HepG2 (cell line): Measurements from ENCODE around the gene PMEL. TPM values are rescaled to one million over a fixed set of nuclear protein-coding genes. Genes with fewer than 3 reads are reported as not detected.

Source experiments
- AKAP8 ChIP-seq: sonication (generic); formaldehyde crosslinking; IDR thresholded peaks from 2 replicates; pipeline ENCODE4 v1.5.1; 2020; ENCODE audit warnings: mild to moderate bottlenecking, missing genetic modification reagents
- FOSL2 ChIP-seq: sonication (generic); formaldehyde crosslinking; IDR thresholded peaks from 2 replicates; pipeline ENCODE4 v1.4.0; 2020; ENCODE audit warnings: missing genetic modification reagents
- HIC2 ChIP-seq: sonication (generic); formaldehyde crosslinking; IDR thresholded peaks from 2 replicates; pipeline ENCODE4 v1.9.0; 2022; ENCODE audit warnings: low read depth, missing genetic modification reagents
- KAT7 ChIP-seq: IDR thresholded peaks from 2 replicates; pipeline ENCODE4 v1.6.1; 2018; ENCODE audit warnings: borderline replicate concordance, missing compliant biosample characterization
- KDM4B ChIP-seq: sonication (generic); formaldehyde crosslinking; IDR thresholded peaks from 2 replicates; pipeline ENCODE4 v1.4.0; 2020; ENCODE audit warnings: missing genetic modification reagents
- KLF15 ChIP-seq: sonication (generic); formaldehyde crosslinking; IDR thresholded peaks from 2 replicates; pipeline ENCODE4 v1.8.1; 2023; ENCODE audit warnings: borderline replicate concordance, mild to moderate bottlenecking, inconsistent platforms, missing genetic modification reagents, mixed read lengths
- SIX1 ChIP-seq: sonication (generic); formaldehyde crosslinking; IDR thresholded peaks from 2 replicates; pipeline ENCODE4 v1.4.0; 2020; ENCODE audit warnings: missing genetic modification reagents, borderline replicate concordance
- TIGD3 ChIP-seq: sonication (generic); formaldehyde crosslinking; IDR thresholded peaks from 2 replicates; pipeline ENCODE4 v1.5.1; 2020; ENCODE audit warnings: mild to moderate bottlenecking, missing genetic modification reagents, borderline replicate concordance
- ZC3H4 ChIP-seq: sonication (generic); formaldehyde crosslinking; IDR thresholded peaks from 2 replicates; pipeline ENCODE4 v1.4.0; 2020; ENCODE audit warnings: missing genetic modification reagents, borderline replicate concordance
- ZFP62 ChIP-seq: sonication (generic); formaldehyde crosslinking; IDR thresholded peaks from 2 replicates; pipeline ENCODE4 v1.4.0; 2020; ENCODE audit warnings: missing genetic modification reagents
- ZMAT5 ChIP-seq: sonication (generic); formaldehyde crosslinking; IDR thresholded peaks from 2 replicates; pipeline ENCODE4 v1.5.0; 2020; ENCODE audit warnings: mild to moderate bottlenecking, low read depth, missing genetic modification reagents, borderline replicate concordance
- ZNF383 ChIP-seq: sonication (generic); formaldehyde crosslinking; IDR thresholded peaks from 2 replicates; pipeline ENCODE4 v1.4.0; 2020; ENCODE audit warnings: missing genetic modification reagents, mild to moderate bottlenecking, borderline replicate concordance
- ZNF609 ChIP-seq: sonication (generic); formaldehyde crosslinking; IDR thresholded peaks from 2 replicates; pipeline ENCODE4 v1.4.0; 2020; ENCODE audit warnings: mild to moderate bottlenecking, missing genetic modification reagents, borderline replicate concordance
- ZNF883 ChIP-seq: sonication (generic); formaldehyde crosslinking; IDR thresholded peaks from 2 replicates; pipeline ENCODE4 v1.5.1; 2020; ENCODE audit warnings: mild to moderate bottlenecking, missing genetic modification reagents; ENCODE audit errors: not compliant biosample characterization
- polyA plus RNA-seq, 8 experiments: library from polyadenylated mRNA; depleted of rRNA in 3 of 8; stranded (reverse) in 7 of 8; unstranded in 1 of 8; fragments of >200 nt; fragmentation: Illumina TruSeq in 4 of 8; extraction: Trizol in 4 of 8; gene quantifications; 2 replicates each; pipeline versions ENCODE4 v1.2.1 to v1.2.3, GENCODE V29; 2011 to 2016; ENCODE audit warnings: low read depth in 4 of 8, missing spikeins in 1 of 8, mixed read lengths in 1 of 8; ENCODE audit not compliant: insufficient read depth in 1 of 8
- total RNA-seq, 5 experiments: library from RNA; depleted of rRNA; stranded (reverse); fragments of >200 nt; fragmentation: Illumina TruSeq; extraction: Trizol; gene quantifications; 2 replicates each; pipeline ENCODE4 v1.2.3, GENCODE V29; 2016; ENCODE audit warnings: low read depth in 1 of 5
- TF ChIP-seq, protein P1 (sequence below): sonication (generic); formaldehyde crosslinking; conservative IDR thresholded peaks from 2 replicates; pipeline ENCODE4 v1.8.0; 2022; ENCODE audit warnings: mild to moderate bottlenecking, moderate library complexity, missing genetic modification reagents
- TF ChIP-seq, protein P2 (sequence below): IDR thresholded peaks from 2 replicates; pipeline ENCODE4 v1.6.1; 2016; ENCODE audit warnings: missing compliant biosample characterization, missing genetic modification reagents, borderline replicate concordance

PMEL gene
- total and polyA plus RNA-seq, 2 of the 13 experiments (the other 11 are each of a cell fraction or from before 2014, with no cell fraction given): 0.49 to 3.3 TPM

- TF ChIP-seq, protein P1, sequence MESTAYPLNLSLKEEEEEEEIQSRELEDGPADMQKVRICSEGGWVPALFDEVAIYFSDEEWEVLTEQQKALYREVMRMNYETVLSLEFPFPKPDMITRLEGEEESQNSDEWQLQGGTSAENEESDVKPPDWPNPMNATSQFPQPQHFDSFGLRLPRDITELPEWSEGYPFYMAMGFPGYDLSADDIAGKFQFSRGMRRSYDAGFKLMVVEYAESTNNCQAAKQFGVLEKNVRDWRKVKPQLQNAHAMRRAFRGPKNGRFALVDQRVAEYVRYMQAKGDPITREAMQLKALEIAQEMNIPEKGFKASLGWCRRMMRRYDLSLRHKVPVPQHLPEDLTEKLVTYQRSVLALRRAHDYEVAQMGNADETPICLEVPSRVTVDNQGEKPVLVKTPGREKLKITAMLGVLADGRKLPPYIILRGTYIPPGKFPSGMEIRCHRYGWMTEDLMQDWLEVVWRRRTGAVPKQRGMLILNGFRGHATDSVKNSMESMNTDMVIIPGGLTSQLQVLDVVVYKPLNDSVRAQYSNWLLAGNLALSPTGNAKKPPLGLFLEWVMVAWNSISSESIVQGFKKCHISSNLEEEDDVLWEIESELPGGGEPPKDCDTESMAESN (CRISPR knock-in tag): 0 out of 2 replicates have a peak, but pooled peaks have one; percentile 1
- TF ChIP-seq KDM4B (CRISPR knock-in tag) (no peak), ZFP62 (no peak), ZNF609 (CRISPR knock-in tag) (no peak), ZNF383 (CRISPR knock-in tag) (no peak), KLF15 (CRISPR knock-in tag) (no peak), ZC3H4 (0 out of 2 replicates have a peak, but pooled peaks have one; percentile 10), HIC2 (0 out of 2 replicates have a peak, but pooled peaks have one; percentile 13), AKAP8 (CRISPR knock-in tag) (no peak), FOSL2 (CRISPR knock-in tag) (0 out of 2 replicates have a peak, but pooled peaks have one; percentile 3), TIGD3 (no peak), ZMAT5 (no peak), KAT7 (peak; percentile 64; the same call in 1 of the 2 replicates), SIX1 (no peak), ZNF883 (CRISPR knock-in tag) (peak; percentile 19)
- TF ChIP-seq, protein P2, sequence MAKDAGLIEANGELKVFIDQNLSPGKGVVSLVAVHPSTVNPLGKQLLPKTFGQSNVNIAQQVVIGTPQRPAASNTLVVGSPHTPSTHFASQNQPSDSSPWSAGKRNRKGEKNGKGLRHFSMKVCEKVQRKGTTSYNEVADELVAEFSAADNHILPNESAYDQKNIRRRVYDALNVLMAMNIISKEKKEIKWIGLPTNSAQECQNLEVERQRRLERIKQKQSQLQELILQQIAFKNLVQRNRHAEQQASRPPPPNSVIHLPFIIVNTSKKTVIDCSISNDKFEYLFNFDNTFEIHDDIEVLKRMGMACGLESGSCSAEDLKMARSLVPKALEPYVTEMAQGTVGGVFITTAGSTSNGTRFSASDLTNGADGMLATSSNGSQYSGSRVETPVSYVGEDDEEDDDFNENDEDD (CRISPR knock-in tag): no peak
- TF ChIP-seq, all 625 proteins: peak for 17
Measured at GRCh38 chr12:55997535-55997859, 31.7 kb upstream of the PMEL start (continued).
